BE2C (cell line): Measurements from ENCODE around the gene DBNDD2.

Experiments
- DNase-seq: peaks from one replicate; pipeline ENCODE4 v3.0.0-alpha.2; 2020
- H3K27me3 ChIP-seq: fragments of 250-450 bp; sonication (Bioruptor Pico); 2 replicates; pipeline ENCODE4 v1.5.1; 2020; ENCODE audit warnings: mild to moderate bottlenecking
- H3K36me3 ChIP-seq: fragments of 250-450 bp; sonication (Bioruptor Pico); 2 replicates; pipeline ENCODE4 v1.5.1; 2020; ENCODE audit warnings: mild to moderate bottlenecking
- H3K4me1 ChIP-seq: fragments of 250-450 bp; sonication (Bioruptor Pico); 2 replicates; pipeline ENCODE4 v1.5.1; 2020
- H3K4me3 ChIP-seq: 2 replicates; pipeline ENCODE4 v1.5.1; 2011; ENCODE audit warnings: low read depth, low read length
- H3K9me3 ChIP-seq: fragments of 250-450 bp; sonication (Bioruptor Pico); 2 replicates; pipeline ENCODE4 v1.5.1; 2020
- CTCF ChIP-seq: IDR thresholded peaks from 2 replicates; pipeline ENCODE4 v1.5.1; 2012; ENCODE audit warnings: mild to moderate bottlenecking, low read depth, low read length

The DBNDD2 gene

GRCh38 chr20:45452772-45453691 lies 44.9 kb downstream of the DBNDD2 start:
- no peaks in the 10 kb centered on the region for H3K27me3 ChIP-seq
- no peak for TF ChIP-seq CTCF
- H3K9me3 ChIP-seq, result no peaks in the 10 kb centered on the region
- H3K4me3 ChIP-seq, result no peak overlapping the region
- H3K36me3 ChIP-seq, result no peaks in the 10 kb centered on the region
- no peaks in the 10 kb centered on the region for H3K4me1 ChIP-seq
- DNase-seq, result no peak

- Histone ChIP-seq H3K36me3 (no peaks in the 10 kb centered on the region), H3K27me3 (peaks cover 24% of the 10 kb centered on the region), H3K4me1 (no peaks in the 10 kb centered on the region), H3K4me3 (no peak overlapping the region), H3K9me3 (no peaks in the 10 kb centered on the region)
- DNase-seq, result no peak
- peak; percentile 52 for TF ChIP-seq CTCF
These were observed 48.5 kb downstream of the DBNDD2 start for GRCh38 chr20:45456632-45457031.

GRCh38 chr20:45459606-45460005 lies 51.5 kb downstream of the DBNDD2 start:
- H3K4me1 ChIP-seq, result no peaks in the 10 kb centered on the region
- no peak for TF ChIP-seq CTCF
- H3K27me3 ChIP-seq, result peaks cover 47% of the 10 kb centered on the region
- no peaks in the 10 kb centered on the region for H3K9me3 ChIP-seq
- no peaks in the 10 kb centered on the region for H3K36me3 ChIP-seq
- DNase-seq, result no peak
- H3K4me3 ChIP-seq, result no peak overlapping the region
